HepG2 (cell line): ENCODE data around the gene SRRM3. TPM values are rescaled to one million over a fixed set of nuclear protein-coding genes. Genes with fewer than 3 reads are reported as not detected.
A peak's percentile ranks its signal among the peaks of the same experiment; 100 is the strongest.

Experiments
- ARID5B ChIP-seq: IDR thresholded peaks from 2 replicates; pipeline ENCODE4 v1.4.0; 2020; ENCODE audit warnings: mild to moderate bottlenecking, missing genetic modification reagents
- BCLAF1 ChIP-seq: fragments of 450-650 bp; IDR thresholded peaks from 2 replicates; pipeline ENCODE4 v1.6.1; 2017; ENCODE audit warnings: mild to moderate bottlenecking
- FOXJ3 ChIP-seq: sonication (generic); formaldehyde crosslinking; IDR thresholded peaks from 2 replicates; pipeline ENCODE4 v1.4.0; 2020; ENCODE audit warnings: missing genetic modification reagents, mild to moderate bottlenecking, borderline replicate concordance
- KDM2A ChIP-seq: sonication (generic); formaldehyde crosslinking; IDR thresholded peaks from 2 replicates; pipeline ENCODE4 v1.4.0; 2020; ENCODE audit warnings: low read depth, missing genetic modification reagents, borderline replicate concordance
- KDM5B ChIP-seq: sonication (generic); formaldehyde crosslinking; IDR thresholded peaks from 2 replicates; pipeline ENCODE4 v1.4.0; 2020; ENCODE audit warnings: missing genetic modification reagents, mild to moderate bottlenecking, borderline replicate concordance
- YEATS2 ChIP-seq: sonication (generic); formaldehyde crosslinking; IDR thresholded peaks from 2 replicates; pipeline ENCODE4 v1.4.0; 2020; ENCODE audit warnings: missing genetic modification reagents, borderline replicate concordance
- ZNF234 ChIP-seq: sonication (generic); formaldehyde crosslinking; conservative IDR thresholded peaks from 2 replicates; pipeline ENCODE4 v1.5.1; 2020; ENCODE audit warnings: mild to moderate bottlenecking, missing genetic modification reagents
- ZNF512B ChIP-seq: sonication (generic); formaldehyde crosslinking; IDR thresholded peaks from 2 replicates; pipeline ENCODE4 v1.5.1; 2020; ENCODE audit warnings: missing genetic modification reagents, mild to moderate bottlenecking, borderline replicate concordance
- ZNF616 ChIP-seq: sonication (generic); formaldehyde crosslinking; IDR thresholded peaks from 2 replicates; pipeline ENCODE4 v1.5.0; 2020; ENCODE audit warnings: low read depth, mild to moderate bottlenecking, missing genetic modification reagents
- polyA plus RNA-seq, 8 experiments: library from polyadenylated mRNA; depleted of rRNA in 3 of 8; stranded (reverse) in 7 of 8; unstranded in 1 of 8; fragments of >200 nt; fragmentation: Illumina TruSeq in 4 of 8; extraction: Trizol in 4 of 8; gene quantifications; 2 replicates each; pipeline versions ENCODE4 v1.2.1 to v1.2.3, GENCODE V29; 2011 to 2016; ENCODE audit warnings: low read depth in 4 of 8, missing spikeins in 1 of 8, mixed read lengths in 1 of 8; ENCODE audit not compliant: insufficient read depth in 1 of 8
- total RNA-seq, 5 experiments: library from RNA; depleted of rRNA; stranded (reverse); fragments of >200 nt; fragmentation: Illumina TruSeq; extraction: Trizol; gene quantifications; 2 replicates each; pipeline ENCODE4 v1.2.3, GENCODE V29; 2016; ENCODE audit warnings: low read depth in 1 of 5
- TF ChIP-seq, protein P1 (sequence below): sonication (generic); formaldehyde crosslinking; IDR thresholded peaks from 2 replicates; pipeline ENCODE4 v1.8.0; 2022; ENCODE audit warnings: missing genetic modification reagents, mild to moderate bottlenecking, moderate library complexity, borderline replicate concordance
- TF ChIP-seq, protein P2 (sequence below): IDR thresholded peaks from 2 replicates; pipeline ENCODE4 v1.6.1; 2012; ENCODE audit warnings: low read length, improper control_type of control experiment

The SRRM3 gene
- total and polyA plus RNA-seq, 2 of the 13 experiments (the other 11 are each of a cell fraction or from before 2014, with no cell fraction given): 0.13 to 0.54 TPM

- TF ChIP-seq FOXJ3 (no peak), KDM5B (CRISPR knock-in tag) (peak; percentile 96; the same call in 1 of the 2 replicates), KDM2A (CRISPR knock-in tag) (peak; percentile 90), BCLAF1 (no peak), YEATS2 (CRISPR knock-in tag) (peak; percentile 88), ZNF512B (CRISPR knock-in tag) (no peak), ARID5B (CRISPR knock-in tag) (peak; percentile 87), ZNF616 (CRISPR knock-in tag) (peak; percentile 97), ZNF234 (0 out of 2 replicates have a peak, but pooled peaks have one; percentile 88)
- TF ChIP-seq, protein P1, sequence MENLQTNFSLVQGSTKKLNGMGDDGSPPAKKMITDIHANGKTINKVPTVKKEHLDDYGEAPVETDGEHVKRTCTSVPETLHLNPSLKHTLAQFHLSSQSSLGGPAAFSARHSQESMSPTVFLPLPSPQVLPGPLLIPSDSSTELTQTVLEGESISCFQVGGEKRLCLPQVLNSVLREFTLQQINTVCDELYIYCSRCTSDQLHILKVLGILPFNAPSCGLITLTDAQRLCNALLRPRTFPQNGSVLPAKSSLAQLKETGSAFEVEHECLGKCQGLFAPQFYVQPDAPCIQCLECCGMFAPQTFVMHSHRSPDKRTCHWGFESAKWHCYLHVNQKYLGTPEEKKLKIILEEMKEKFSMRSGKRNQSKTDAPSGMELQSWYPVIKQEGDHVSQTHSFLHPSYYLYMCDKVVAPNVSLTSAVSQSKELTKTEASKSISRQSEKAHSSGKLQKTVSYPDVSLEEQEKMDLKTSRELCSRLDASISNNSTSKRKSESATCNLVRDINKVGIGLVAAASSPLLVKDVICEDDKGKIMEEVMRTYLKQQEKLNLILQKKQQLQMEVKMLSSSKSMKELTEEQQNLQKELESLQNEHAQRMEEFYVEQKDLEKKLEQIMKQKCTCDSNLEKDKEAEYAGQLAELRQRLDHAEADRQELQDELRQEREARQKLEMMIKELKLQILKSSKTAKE (CRISPR knock-in tag): peak; percentile 89
- TF ChIP-seq, protein P2, sequence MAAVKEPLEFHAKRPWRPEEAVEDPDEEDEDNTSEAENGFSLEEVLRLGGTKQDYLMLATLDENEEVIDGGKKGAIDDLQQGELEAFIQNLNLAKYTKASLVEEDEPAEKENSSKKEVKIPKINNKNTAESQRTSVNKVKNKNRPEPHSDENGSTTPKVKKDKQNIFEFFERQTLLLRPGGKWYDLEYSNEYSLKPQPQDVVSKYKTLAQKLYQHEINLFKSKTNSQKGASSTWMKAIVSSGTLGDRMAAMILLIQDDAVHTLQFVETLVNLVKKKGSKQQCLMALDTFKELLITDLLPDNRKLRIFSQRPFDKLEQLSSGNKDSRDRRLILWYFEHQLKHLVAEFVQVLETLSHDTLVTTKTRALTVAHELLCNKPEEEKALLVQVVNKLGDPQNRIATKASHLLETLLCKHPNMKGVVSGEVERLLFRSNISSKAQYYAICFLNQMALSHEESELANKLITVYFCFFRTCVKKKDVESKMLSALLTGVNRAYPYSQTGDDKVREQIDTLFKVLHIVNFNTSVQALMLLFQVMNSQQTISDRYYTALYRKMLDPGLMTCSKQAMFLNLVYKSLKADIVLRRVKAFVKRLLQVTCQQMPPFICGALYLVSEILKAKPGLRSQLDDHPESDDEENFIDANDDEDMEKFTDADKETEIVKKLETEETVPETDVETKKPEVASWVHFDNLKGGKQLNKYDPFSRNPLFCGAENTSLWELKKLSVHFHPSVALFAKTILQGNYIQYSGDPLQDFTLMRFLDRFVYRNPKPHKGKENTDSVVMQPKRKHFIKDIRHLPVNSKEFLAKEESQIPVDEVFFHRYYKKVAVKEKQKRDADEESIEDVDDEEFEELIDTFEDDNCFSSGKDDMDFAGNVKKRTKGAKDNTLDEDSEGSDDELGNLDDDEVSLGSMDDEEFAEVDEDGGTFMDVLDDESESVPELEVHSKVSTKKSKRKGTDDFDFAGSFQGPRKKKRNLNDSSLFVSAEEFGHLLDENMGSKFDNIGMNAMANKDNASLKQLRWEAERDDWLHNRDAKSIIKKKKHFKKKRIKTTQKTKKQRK: no peak
These were observed at the start of gene SRRM3 (continued) for GRCh38 chr7:76201732-76202665.
